ENCODE results near the gene NTN1.

DNA sequence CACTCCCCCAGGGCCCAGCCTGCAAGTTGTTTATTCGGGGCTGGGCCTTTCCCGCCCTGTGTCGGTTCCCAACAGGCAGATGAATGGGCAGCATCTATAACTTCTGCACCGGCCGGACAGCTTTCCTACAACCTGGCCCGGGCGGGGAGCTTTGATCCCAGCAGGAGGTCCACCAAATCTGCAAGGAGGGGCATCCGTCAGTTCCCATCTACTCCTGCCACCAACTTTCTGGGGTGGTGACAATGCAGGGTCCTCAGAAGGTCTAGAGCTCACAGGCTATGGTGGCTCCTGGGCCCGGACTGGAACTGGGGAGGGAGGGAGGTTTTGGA, 211.9 kb downstream of the NTN1 start:
- TF ChIP-seq, protein P1, sequence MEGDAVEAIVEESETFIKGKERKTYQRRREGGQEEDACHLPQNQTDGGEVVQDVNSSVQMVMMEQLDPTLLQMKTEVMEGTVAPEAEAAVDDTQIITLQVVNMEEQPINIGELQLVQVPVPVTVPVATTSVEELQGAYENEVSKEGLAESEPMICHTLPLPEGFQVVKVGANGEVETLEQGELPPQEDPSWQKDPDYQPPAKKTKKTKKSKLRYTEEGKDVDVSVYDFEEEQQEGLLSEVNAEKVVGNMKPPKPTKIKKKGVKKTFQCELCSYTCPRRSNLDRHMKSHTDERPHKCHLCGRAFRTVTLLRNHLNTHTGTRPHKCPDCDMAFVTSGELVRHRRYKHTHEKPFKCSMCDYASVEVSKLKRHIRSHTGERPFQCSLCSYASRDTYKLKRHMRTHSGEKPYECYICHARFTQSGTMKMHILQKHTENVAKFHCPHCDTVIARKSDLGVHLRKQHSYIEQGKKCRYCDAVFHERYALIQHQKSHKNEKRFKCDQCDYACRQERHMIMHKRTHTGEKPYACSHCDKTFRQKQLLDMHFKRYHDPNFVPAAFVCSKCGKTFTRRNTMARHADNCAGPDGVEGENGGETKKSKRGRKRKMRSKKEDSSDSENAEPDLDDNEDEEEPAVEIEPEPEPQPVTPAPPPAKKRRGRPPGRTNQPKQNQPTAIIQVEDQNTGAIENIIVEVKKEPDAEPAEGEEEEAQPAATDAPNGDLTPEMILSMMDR (IDR thresholded peaks at IDR 0.05) = no peak
- TF ChIP-seq POLR2A (IDR thresholded peaks at IDR 0.05) (no peak), POLR2AphosphoS5 (IDR thresholded peaks at IDR 0.05) (no peak)
